DOHH2 (cell line): ENCODE measurements around the gene RTCB.

Experiments used
- H3F3A ChIP-seq: fragments of 200-600 bp; sonication (generic), shearing (Covaris generic); 2 replicates; pipeline ENCODE4 v1.6.0; 2016; ENCODE audit warnings: antibody characterized with exemption, mild to moderate bottlenecking; ENCODE audit not compliant: control insufficient read depth, insufficient read depth
- H3K27ac ChIP-seq: fragments of 200-600 bp; sonication (generic); 2 replicates; pipeline ENCODE4 v1.5.1; 2014; ENCODE audit warnings: low read depth, mild to moderate bottlenecking, low read length, moderate library complexity
- H3K27me3 ChIP-seq: fragments of 200-600 bp; sonication (generic); 2 replicates; pipeline ENCODE4 v1.6.1; 2014; ENCODE audit warnings: mild to moderate bottlenecking, low read length, mixed read lengths; ENCODE audit not compliant: control insufficient read depth
- H3K36me3 ChIP-seq: fragments of 200-600 bp; sonication (generic); 2 replicates; pipeline ENCODE4 v1.6.1; 2014; ENCODE audit warnings: mild to moderate bottlenecking, low read length, moderate library complexity, mixed read lengths; ENCODE audit not compliant: control insufficient read depth
- H3K4me1 ChIP-seq: fragments of 200-600 bp; sonication (generic); 2 replicates; pipeline ENCODE4 v1.6.1; 2014; ENCODE audit warnings: mild to moderate bottlenecking, low read length, mixed read lengths; ENCODE audit not compliant: control insufficient read depth
- H3K4me2 ChIP-seq: fragments of 200-600 bp; sonication (generic); 2 replicates; pipeline ENCODE4 v1.6.0; 2014; ENCODE audit warnings: mild to moderate bottlenecking, low read length, moderate library complexity
- H3K4me3 ChIP-seq: fragments of 200-600 bp; sonication (generic); 2 replicates; pipeline ENCODE4 v1.5.1; 2014; ENCODE audit warnings: mild to moderate bottlenecking, low read length, mixed read lengths
- H3K79me2 ChIP-seq: fragments of 200-600 bp; sonication (generic); 2 replicates; pipeline ENCODE4 v1.6.1; 2014; ENCODE audit warnings: mild to moderate bottlenecking, low read length, mixed read lengths; ENCODE audit not compliant: control insufficient read depth
- H3K9me2 ChIP-seq: fragments of 200-600 bp; sonication (generic); replicated peaks from 2 replicates; pipeline ENCODE4 v1.6.1; 2014; ENCODE audit warnings: mild to moderate bottlenecking, low read length, mixed read lengths; ENCODE audit not compliant: control insufficient read depth
- H3K9me3 ChIP-seq: fragments of 200-600 bp; sonication (generic); 2 replicates; pipeline ENCODE4 v1.6.1; 2014; ENCODE audit warnings: antibody characterized with exemption, low read length, mixed read lengths; ENCODE audit not compliant: control insufficient read depth, insufficient read depth
- H4K20me1 ChIP-seq: fragments of 200-600 bp; sonication (generic); 2 replicates; pipeline ENCODE4 v1.6.0; 2014; ENCODE audit warnings: low read depth, mild to moderate bottlenecking, antibody characterized with exemption, low read length, moderate library complexity; ENCODE audit not compliant: control insufficient read depth, insufficient read depth
- EZH2phosphoT487 ChIP-seq: fragments of 200-600 bp; sonication (generic); IDR thresholded peaks from 2 replicates; pipeline ENCODE4 v1.6.1; 2017; ENCODE audit warnings: borderline replicate concordance, mild to moderate bottlenecking, antibody characterized with exemption, low read length, moderate library complexity, mixed read lengths
- TF ChIP-seq, protein P1 (sequence below): fragments of 200-600 bp; sonication (generic); IDR thresholded peaks from one replicate; pipeline ENCODE4 v1.5.1; 2014; ENCODE audit warnings: antibody characterized with exemption, mild to moderate bottlenecking, low read depth, low read length; ENCODE audit not compliant: poor library complexity, severe bottlenecking

The RTCB gene

GRCh38 chr22:32422062-32422461 lies 10.0 kb upstream of the RTCB start:
- H3K36me3 ChIP-seq, result no peaks in the 10 kb centered on the region
- H3K9me3 ChIP-seq, result no peaks in the 10 kb centered on the region
- no peaks in the 10 kb centered on the region for H4K20me1 ChIP-seq
- H3K27me3 ChIP-seq, result peaks cover 42% of the 10 kb centered on the region
- no peaks in the 10 kb centered on the region for H3F3A ChIP-seq
- H3K79me2 ChIP-seq, result no peaks in the 10 kb centered on the region
- H3K27ac ChIP-seq, result no peak overlapping the region
- no peaks in the 10 kb centered on the region for H3K9me2 ChIP-seq
- H3K4me1 ChIP-seq, result no peaks in the 10 kb centered on the region
- no peak overlapping the region for H3K4me2 ChIP-seq
- no peak overlapping the region for H3K4me3 ChIP-seq
- TF ChIP-seq, protein P1, sequence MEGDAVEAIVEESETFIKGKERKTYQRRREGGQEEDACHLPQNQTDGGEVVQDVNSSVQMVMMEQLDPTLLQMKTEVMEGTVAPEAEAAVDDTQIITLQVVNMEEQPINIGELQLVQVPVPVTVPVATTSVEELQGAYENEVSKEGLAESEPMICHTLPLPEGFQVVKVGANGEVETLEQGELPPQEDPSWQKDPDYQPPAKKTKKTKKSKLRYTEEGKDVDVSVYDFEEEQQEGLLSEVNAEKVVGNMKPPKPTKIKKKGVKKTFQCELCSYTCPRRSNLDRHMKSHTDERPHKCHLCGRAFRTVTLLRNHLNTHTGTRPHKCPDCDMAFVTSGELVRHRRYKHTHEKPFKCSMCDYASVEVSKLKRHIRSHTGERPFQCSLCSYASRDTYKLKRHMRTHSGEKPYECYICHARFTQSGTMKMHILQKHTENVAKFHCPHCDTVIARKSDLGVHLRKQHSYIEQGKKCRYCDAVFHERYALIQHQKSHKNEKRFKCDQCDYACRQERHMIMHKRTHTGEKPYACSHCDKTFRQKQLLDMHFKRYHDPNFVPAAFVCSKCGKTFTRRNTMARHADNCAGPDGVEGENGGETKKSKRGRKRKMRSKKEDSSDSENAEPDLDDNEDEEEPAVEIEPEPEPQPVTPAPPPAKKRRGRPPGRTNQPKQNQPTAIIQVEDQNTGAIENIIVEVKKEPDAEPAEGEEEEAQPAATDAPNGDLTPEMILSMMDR, result no peak
- TF ChIP-seq EZH2phosphoT487, result no peak

DNA sequence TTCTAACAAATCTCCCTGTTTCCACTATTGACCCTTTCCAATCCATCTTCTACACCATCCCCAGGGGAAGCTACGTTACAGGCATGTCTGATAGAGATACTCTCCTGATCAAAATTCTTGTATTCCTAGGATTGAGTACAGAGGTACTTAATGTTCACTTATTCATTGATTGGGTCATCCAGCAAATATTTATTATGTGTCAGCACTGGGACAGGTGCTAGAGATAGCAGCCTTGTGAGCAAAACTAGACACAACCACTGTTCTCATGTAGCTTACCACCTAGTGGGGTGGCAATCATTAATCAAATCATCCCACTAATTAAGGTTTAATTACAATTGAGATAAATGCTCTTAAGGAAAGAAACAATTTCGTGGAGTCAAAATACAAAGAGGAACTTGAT lies 9.4 kb upstream of the RTCB start:
- Histone ChIP-seq H3K9me3 (no peaks in the 10 kb centered on the region), H3K4me1 (no peaks in the 10 kb centered on the region), H4K20me1 (no peaks in the 10 kb centered on the region), H3K27ac (no peak overlapping the region), H3F3A (no peaks in the 10 kb centered on the region), H3K9me2 (no peaks in the 10 kb centered on the region), H3K27me3 (peaks cover 47% of the 10 kb centered on the region), H3K36me3 (no peaks in the 10 kb centered on the region), H3K4me2 (no peak overlapping the region), H3K79me2 (no peaks in the 10 kb centered on the region), H3K4me3 (no peak overlapping the region)
- no peak for TF ChIP-seq EZH2phosphoT487
- TF ChIP-seq, protein P1, result no peak

DNA sequence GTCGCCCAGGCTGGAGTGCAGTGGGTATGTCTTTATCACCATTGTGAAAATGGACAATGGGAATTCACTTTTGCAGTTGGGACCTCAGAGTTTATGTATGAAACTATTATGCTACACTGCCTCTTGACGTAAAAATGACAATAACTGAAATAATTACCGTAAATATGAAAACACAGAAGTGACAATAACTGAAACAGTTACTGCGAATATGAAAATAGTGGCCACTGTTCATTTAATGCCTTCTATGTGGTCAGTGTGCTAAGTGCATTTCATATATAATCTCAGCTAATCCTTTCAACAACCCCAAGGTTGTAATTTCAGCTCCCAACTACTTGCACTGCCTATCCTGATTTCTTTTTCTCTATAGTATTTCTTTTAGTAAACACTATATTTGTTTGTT lies 5.9 kb upstream of the RTCB start:
- H3K27ac ChIP-seq, result no peak overlapping the region
- H3K9me3 ChIP-seq, result no peaks in the 10 kb centered on the region
- H3K79me2 ChIP-seq, result no peaks in the 10 kb centered on the region
- peaks cover 36% of the 10 kb centered on the region for H3K27me3 ChIP-seq
- no peaks in the 10 kb centered on the region for H4K20me1 ChIP-seq
- no peak overlapping the region for H3K4me3 ChIP-seq
- H3K9me2 ChIP-seq, result no peaks in the 10 kb centered on the region
- TF ChIP-seq, protein P1, result no peak
- no peak for TF ChIP-seq EZH2phosphoT487
- H3F3A ChIP-seq, result no peaks in the 10 kb centered on the region
- H3K36me3 ChIP-seq, result no peaks in the 10 kb centered on the region
- H3K4me2 ChIP-seq, result no peak overlapping the region
- no peaks in the 10 kb centered on the region for H3K4me1 ChIP-seq
